Esophagus muscularis mucosa (tissue), 4 donors: ENCODE results near the gene CD200R1L. TPM values are rescaled to one million over a fixed set of nuclear protein-coding genes. Genes with fewer than 3 reads are reported as not detected.

Experiments used
- DNase-seq: peaks from one replicate; pipeline ENCODE4 v3.0.0-alpha.2; 2017; ENCODE audit errors: extremely low spot score
- H3K27ac ChIP-seq, 4 donors: fragments of 200-600 bp; sonication (generic); replicated peaks in 1 of 4; 1 replicate in 3 of 4; 2 replicates in 1 of 4; pipeline ENCODE4 v1.5.1; 2016 to 2019; ENCODE audit warnings: mild to moderate bottlenecking in 1 of 4
- H3K27me3 ChIP-seq, 4 donors: fragments of 200-600 bp; sonication (generic); one replicate each; pipeline versions ENCODE4 v1.5.1 to v1.6.0; 2016 to 2019
- H3K36me3 ChIP-seq, 4 donors: fragments of 200-600 bp; sonication (generic); one replicate each; pipeline ENCODE4 v1.5.1; 2016 to 2019
- H3K4me1 ChIP-seq, 4 donors: fragments of 200-600 bp; sonication (generic); one replicate each; pipeline ENCODE4 v1.5.1; 2016 to 2019
- H3K4me3 ChIP-seq, 4 donors: fragments of 200-600 bp; sonication (generic); 1 replicate in 2 of 4; 2 replicates in 2 of 4; pipeline ENCODE4 v1.5.1; 2016 to 2019; ENCODE audit warnings: mild to moderate bottlenecking in 4 of 4, moderate library complexity in 1 of 4
- H3K9me3 ChIP-seq, 4 donors: fragments of 200-600 bp; sonication (generic); 1 replicate in 3 of 4; 2 replicates in 1 of 4; pipeline ENCODE4 v1.5.1; 2016 to 2019
- EP300 ChIP-seq: sonication (generic); formaldehyde crosslinking; IDR thresholded peaks from one replicate; pipeline ENCODE4 v1.6.1; 2017; ENCODE audit warnings: antibody characterized with exemption
- POLR2A ChIP-seq: fragments of 450-650 bp; IDR thresholded peaks from one replicate; pipeline ENCODE4 v1.6.1; 2017; ENCODE audit warnings: antibody characterized with exemption, moderate library complexity, mild to moderate bottlenecking, low read depth
- POLR2AphosphoS5 ChIP-seq, 2 donors: sonication (generic); formaldehyde crosslinking; IDR thresholded peaks; one replicate each; pipeline ENCODE4 v1.6.1; 2017; ENCODE audit warnings: antibody characterized with exemption in 2 of 2
- WGBS: methylation state at CpG from one replicate; pipeline ENCODE4 v1.1.5; 2018; 5-methylcytosine and 5-hydroxymethylcytosine counted together
- intact Hi-C: fragments of 100-400 bp; cut with DNase I; formaldehyde crosslinking; loops from one replicate; pipeline ENCODE4 v1.15.1; 2023
- total RNA-seq, 4 donors: library from RNA; depleted of rRNA; stranded (reverse); fragments of >200 nt; gene quantifications; one replicate each; pipeline versions ENCODE4 v1.1.0 to v1.2.1, GENCODE V29; 2016
- TF ChIP-seq, protein P1 (sequence below), 3 experiments: fragments of 200-600 bp in 2 of 3; fragments of 450-650 bp in 1 of 3; sonication (generic) in 2 of 3; IDR thresholded peaks; one replicate each; pipeline ENCODE4 v1.5.1; 2017 to 2019; ENCODE audit warnings: antibody characterized with exemption in 3 of 3, mild to moderate bottlenecking in 2 of 3, moderate library complexity in 1 of 3

Gene CD200R1L
- total RNA-seq, 4 donors from 2014 or later, result not detected

DNA sequence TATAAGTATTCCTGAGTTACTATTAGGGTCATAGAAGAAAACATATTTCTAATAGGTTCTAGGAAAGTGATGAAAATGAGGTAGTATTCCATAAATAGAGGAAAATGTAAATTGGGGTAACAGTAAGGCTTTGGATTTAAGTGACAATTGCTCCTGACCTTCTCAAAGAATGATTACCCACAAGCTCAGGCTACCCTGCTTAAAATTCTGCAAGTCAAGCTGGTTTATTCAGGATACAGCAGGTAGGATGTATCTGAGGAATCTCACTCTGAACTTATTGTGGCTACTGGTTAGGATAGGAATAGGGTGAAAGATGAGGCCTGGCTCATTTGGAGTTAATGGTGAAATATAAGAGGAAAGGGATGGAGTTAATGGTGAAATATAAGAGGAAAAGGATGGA, 67.7 kb downstream of the CD200R1L start:
- H3K27ac ChIP-seq, result peak overlapping the region in 3 of 4 donors; percentile 28 to 60 (median 54)
- no peaks in the 10 kb centered on the region for H3K27me3 ChIP-seq
- no peaks in the 10 kb centered on the region for H3K36me3 ChIP-seq
- DNase-seq, result no peak
- intact Hi-C loops, result no loop called here
- TF ChIP-seq EP300 (no peak), POLR2A (no peak), POLR2AphosphoS5 (IDR thresholded peaks at IDR 0.05) (no peak)
- TF ChIP-seq, protein P1, sequence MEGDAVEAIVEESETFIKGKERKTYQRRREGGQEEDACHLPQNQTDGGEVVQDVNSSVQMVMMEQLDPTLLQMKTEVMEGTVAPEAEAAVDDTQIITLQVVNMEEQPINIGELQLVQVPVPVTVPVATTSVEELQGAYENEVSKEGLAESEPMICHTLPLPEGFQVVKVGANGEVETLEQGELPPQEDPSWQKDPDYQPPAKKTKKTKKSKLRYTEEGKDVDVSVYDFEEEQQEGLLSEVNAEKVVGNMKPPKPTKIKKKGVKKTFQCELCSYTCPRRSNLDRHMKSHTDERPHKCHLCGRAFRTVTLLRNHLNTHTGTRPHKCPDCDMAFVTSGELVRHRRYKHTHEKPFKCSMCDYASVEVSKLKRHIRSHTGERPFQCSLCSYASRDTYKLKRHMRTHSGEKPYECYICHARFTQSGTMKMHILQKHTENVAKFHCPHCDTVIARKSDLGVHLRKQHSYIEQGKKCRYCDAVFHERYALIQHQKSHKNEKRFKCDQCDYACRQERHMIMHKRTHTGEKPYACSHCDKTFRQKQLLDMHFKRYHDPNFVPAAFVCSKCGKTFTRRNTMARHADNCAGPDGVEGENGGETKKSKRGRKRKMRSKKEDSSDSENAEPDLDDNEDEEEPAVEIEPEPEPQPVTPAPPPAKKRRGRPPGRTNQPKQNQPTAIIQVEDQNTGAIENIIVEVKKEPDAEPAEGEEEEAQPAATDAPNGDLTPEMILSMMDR (IDR thresholded peaks at IDR 0.05), result no peak
- H3K4me3 ChIP-seq, result no peak overlapping the region
- H3K4me1 ChIP-seq, result peaks cover 0 to 54% (median 31%) of the 10 kb centered on the region in 4 donors
- no peaks in the 10 kb centered on the region for H3K9me3 ChIP-seq

DNA sequence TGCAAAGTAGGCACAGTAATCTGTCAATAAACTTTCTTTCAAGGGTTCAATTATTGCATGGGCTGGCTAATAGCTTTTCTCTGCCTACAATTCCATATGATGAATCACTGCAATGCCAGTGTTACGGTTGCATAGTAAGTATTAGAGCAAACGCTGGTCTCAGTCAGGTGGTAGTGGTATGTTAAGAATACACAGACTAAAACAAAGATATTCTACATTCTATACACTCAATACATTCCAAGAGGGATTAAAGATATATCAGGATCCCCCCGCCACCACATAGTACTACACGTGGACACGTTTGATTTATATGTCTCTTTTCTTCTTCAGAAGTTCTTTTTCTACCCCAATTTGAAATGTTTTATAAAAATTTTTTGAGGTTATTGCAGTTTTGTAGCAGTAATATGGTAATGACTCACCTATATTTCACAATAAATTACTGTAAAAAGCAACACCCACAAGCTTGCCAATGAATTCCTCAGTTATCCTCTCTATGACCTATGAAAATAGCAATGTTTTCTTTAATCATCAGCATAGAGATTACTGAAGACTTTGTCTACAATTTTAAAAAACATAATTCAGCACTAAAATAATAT, 68.2 kb downstream of the CD200R1L start:
- H3K4me1 ChIP-seq, result peaks cover 0 to 56% (median 31%) of the 10 kb centered on the region in 4 donors
- intact Hi-C loops, result no loop called here
- WGBS, result 90% methylated on average over 5 of the region's 5 CpGs
- TF ChIP-seq, protein P1 (IDR thresholded peaks at IDR 0.05), result no peak
- TF ChIP-seq POLR2A (no peak), POLR2AphosphoS5 (IDR thresholded peaks at IDR 0.05) (peak in 1 of 2 donors; percentile 47), EP300 (no peak)
- H3K27ac ChIP-seq, result peak overlapping the region in 2 of 4 donors; percentile 27 to 61
- H3K9me3 ChIP-seq, result no peaks in the 10 kb centered on the region
- H3K27me3 ChIP-seq, result no peaks in the 10 kb centered on the region
- no peak for DNase-seq
- no peaks in the 10 kb centered on the region for H3K36me3 ChIP-seq
- H3K4me3 ChIP-seq, result no peak overlapping the region

DNA sequence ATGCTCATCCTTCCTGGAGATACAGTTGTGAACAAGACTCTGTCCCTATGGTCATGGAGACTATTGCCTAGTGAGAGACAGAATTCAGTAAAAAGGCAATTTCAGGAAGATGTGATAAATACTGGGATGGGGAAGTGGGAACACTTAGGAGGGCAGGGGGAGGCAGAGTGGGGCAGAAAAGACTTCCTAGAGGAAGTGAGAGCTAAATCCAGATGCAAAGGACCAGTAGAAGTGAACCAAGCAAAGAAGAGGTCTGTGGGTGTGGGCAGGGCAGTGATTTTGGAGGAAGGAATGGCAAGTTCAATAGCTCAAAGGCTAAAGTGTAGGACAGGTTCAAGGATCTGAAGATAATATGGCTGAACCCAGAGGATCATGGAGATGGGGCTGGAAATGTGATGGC, 68.9 kb downstream of the CD200R1L start:
- H3K36me3 ChIP-seq, result no peaks in the 10 kb centered on the region
- TF ChIP-seq, protein P1 (IDR thresholded peaks at IDR 0.05), result no peak
- no peak for TF ChIP-seq POLR2A
- TF ChIP-seq POLR2AphosphoS5 (IDR thresholded peaks at IDR 0.05), result no peak
- no peak for TF ChIP-seq EP300
- no peak overlapping the region for H3K4me3 ChIP-seq
- peaks cover 0 to 56% (median 36%) of the 10 kb centered on the region in 4 donors for H3K4me1 ChIP-seq
- H3K27ac ChIP-seq, result peak overlapping the region in 2 of 4 donors; percentile 27 to 61
- intact Hi-C loops, result no loop called here
- no peaks in the 10 kb centered on the region for H3K27me3 ChIP-seq
- no peaks in the 10 kb centered on the region for H3K9me3 ChIP-seq
- no peak for DNase-seq

DNA sequence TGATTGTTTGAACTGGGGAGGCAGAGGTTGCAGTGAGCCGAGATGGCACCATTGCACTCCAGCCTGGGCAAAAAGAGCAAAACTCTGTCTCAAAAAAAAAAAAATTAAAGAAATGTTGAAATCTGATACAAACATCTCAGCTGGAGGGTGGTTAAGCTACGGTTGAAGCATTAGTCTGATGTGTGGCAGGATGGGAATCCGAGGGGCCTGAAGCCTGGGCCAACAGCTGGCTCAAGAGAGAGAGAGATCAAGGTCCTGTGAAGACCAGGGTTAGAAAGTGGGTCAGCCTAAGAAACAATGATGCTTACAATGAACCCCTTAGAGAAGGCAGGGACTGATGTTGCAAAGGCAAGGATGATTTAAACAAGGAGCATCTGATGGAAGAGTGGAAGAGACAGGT, 69.8 kb downstream of the CD200R1L start:
- no peak for DNase-seq
- peak overlapping the region in 1 of 4 donors; percentile 61 for H3K27ac ChIP-seq
- TF ChIP-seq, protein P1 (IDR thresholded peaks at IDR 0.05), result no peak
- TF ChIP-seq POLR2AphosphoS5 (IDR thresholded peaks at IDR 0.05) (no peak), EP300 (no peak), POLR2A (no peak)
- no peaks in the 10 kb centered on the region for H3K36me3 ChIP-seq
- 83% methylated on average over 3 of the region's 3 CpGs for WGBS
- intact Hi-C loops, result no loop called here
- H3K4me3 ChIP-seq, result no peak overlapping the region
- no peaks in the 10 kb centered on the region for H3K9me3 ChIP-seq
- H3K27me3 ChIP-seq, result no peaks in the 10 kb centered on the region
- peaks cover 0 to 56% (median 45%) of the 10 kb centered on the region in 4 donors for H3K4me1 ChIP-seq

DNA sequence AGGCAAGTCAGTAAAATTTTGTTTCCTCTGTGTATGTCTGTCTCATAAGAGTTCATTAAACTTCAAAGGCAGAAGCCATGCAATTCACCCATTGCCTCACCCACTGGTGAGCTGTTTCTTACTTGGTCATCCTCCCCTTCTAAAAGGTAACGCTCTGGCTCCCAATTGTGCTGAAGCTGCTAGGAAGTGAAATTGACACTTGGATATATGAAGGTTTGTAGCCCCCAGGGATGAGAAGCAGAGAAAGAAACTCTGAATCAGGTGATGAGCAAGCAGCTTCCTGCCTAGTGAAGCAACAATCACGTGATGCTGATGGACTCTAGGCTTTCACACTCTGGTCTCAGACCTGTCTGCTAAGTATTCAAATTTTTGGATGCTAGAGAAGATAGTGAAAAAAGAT, 70.7 kb downstream of the CD200R1L start:
- H3K27ac ChIP-seq, result peak overlapping the region in 3 of 4 donors; percentile 31 to 74 (median 42)
- WGBS, result 60% methylated on average over 2 of the region's 2 CpGs
- DNase-seq, result no peak
- intact Hi-C loops, result no loop called here
- H3K4me1 ChIP-seq, result peaks cover 0 to 56% (median 46%) of the 10 kb centered on the region in 4 donors
- H3K9me3 ChIP-seq, result no peaks in the 10 kb centered on the region
- TF ChIP-seq POLR2AphosphoS5 (IDR thresholded peaks at IDR 0.05) (no peak), POLR2A (no peak), EP300 (no peak)
- TF ChIP-seq, protein P1 (IDR thresholded peaks at IDR 0.05), result no peak
- no peak overlapping the region for H3K4me3 ChIP-seq
- no peaks in the 10 kb centered on the region for H3K27me3 ChIP-seq
- H3K36me3 ChIP-seq, result no peaks in the 10 kb centered on the region
